Neural cell (in vitro differentiated cells): Measurements from ENCODE around the gene HS3ST5.

Experiments
- EP300 ChIP-seq: fragments of 450-650 bp; conservative IDR thresholded peaks from 2 replicates; pipeline ENCODE4 v1.6.1; 2014; ENCODE audit warnings: antibody characterized with exemption, mild to moderate bottlenecking, moderate library complexity; ENCODE audit not compliant: poor library complexity, severe bottlenecking
- EZH2 ChIP-seq: fragments of 200-600, 300-800 bp; shearing (Covaris generic), sonication (generic); IDR thresholded peaks from 2 replicates; pipeline ENCODE4 v1.6.1; 2014; ENCODE audit warnings: antibody characterized with exemption, low read length, borderline replicate concordance, mild to moderate bottlenecking; ENCODE audit not compliant: insufficient read depth, poor library complexity, severe bottlenecking
- MXI1 ChIP-seq: fragments of 450-650 bp; conservative IDR thresholded peaks from 2 replicates; pipeline ENCODE4 v1.6.1; 2014; ENCODE audit warnings: antibody characterized with exemption, mild to moderate bottlenecking; ENCODE audit not compliant: poor library complexity, severe bottlenecking
- POLR2AphosphoS5 ChIP-seq: IDR thresholded peaks from 2 replicates; pipeline ENCODE4 v1.6.1; 2012
- RAD21 ChIP-seq: fragments of 450-650 bp; conservative IDR thresholded peaks from 2 replicates; pipeline ENCODE4 v1.6.1; 2014; ENCODE audit warnings: antibody characterized with exemption, mild to moderate bottlenecking, moderate library complexity
- TF ChIP-seq, protein P1 (sequence below): IDR thresholded peaks from 2 replicates; pipeline ENCODE4 v1.6.1; 2012; ENCODE audit warnings: borderline replicate concordance
- TF ChIP-seq, protein P2 (sequence below): fragments of 450-650 bp; IDR thresholded peaks from 2 replicates; pipeline ENCODE4 v1.5.1; 2014; ENCODE audit warnings: antibody characterized with exemption, mild to moderate bottlenecking, moderate library complexity; ENCODE audit not compliant: poor library complexity, severe bottlenecking

DNA sequence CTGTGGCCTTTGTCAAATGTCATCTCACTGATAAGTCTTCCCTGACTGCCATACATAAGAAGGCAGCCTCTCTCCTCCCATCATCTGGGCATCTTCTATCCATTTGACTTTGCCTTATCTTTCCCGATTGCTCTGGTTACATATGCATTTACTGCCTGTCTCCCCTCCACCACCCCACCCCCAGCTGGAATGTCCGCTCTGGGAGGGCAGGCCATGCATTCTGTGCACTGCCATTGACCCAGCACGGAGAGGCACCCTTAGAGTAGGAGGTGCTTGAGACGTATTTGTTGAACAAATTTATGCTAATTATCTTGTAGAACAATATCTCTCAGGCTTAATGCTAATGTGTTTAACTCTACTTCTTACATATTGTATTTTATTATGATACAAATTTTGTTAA, 188.0 kb downstream of the HS3ST5 start:
- TF ChIP-seq, protein P1, sequence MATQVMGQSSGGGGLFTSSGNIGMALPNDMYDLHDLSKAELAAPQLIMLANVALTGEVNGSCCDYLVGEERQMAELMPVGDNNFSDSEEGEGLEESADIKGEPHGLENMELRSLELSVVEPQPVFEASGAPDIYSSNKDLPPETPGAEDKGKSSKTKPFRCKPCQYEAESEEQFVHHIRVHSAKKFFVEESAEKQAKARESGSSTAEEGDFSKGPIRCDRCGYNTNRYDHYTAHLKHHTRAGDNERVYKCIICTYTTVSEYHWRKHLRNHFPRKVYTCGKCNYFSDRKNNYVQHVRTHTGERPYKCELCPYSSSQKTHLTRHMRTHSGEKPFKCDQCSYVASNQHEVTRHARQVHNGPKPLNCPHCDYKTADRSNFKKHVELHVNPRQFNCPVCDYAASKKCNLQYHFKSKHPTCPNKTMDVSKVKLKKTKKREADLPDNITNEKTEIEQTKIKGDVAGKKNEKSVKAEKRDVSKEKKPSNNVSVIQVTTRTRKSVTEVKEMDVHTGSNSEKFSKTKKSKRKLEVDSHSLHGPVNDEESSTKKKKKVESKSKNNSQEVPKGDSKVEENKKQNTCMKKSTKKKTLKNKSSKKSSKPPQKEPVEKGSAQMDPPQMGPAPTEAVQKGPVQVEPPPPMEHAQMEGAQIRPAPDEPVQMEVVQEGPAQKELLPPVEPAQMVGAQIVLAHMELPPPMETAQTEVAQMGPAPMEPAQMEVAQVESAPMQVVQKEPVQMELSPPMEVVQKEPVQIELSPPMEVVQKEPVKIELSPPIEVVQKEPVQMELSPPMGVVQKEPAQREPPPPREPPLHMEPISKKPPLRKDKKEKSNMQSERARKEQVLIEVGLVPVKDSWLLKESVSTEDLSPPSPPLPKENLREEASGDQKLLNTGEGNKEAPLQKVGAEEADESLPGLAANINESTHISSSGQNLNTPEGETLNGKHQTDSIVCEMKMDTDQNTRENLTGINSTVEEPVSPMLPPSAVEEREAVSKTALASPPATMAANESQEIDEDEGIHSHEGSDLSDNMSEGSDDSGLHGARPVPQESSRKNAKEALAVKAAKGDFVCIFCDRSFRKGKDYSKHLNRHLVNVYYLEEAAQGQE: no peak
- TF ChIP-seq, protein P2, sequence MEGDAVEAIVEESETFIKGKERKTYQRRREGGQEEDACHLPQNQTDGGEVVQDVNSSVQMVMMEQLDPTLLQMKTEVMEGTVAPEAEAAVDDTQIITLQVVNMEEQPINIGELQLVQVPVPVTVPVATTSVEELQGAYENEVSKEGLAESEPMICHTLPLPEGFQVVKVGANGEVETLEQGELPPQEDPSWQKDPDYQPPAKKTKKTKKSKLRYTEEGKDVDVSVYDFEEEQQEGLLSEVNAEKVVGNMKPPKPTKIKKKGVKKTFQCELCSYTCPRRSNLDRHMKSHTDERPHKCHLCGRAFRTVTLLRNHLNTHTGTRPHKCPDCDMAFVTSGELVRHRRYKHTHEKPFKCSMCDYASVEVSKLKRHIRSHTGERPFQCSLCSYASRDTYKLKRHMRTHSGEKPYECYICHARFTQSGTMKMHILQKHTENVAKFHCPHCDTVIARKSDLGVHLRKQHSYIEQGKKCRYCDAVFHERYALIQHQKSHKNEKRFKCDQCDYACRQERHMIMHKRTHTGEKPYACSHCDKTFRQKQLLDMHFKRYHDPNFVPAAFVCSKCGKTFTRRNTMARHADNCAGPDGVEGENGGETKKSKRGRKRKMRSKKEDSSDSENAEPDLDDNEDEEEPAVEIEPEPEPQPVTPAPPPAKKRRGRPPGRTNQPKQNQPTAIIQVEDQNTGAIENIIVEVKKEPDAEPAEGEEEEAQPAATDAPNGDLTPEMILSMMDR: no peak
- TF ChIP-seq RAD21 (no peak), MXI1 (no peak), POLR2AphosphoS5 (no peak), EZH2 (no peak), EP300 (no peak)
